KMS-11 (cell line): ENCODE results near the gene HNRNPAB.

Source experiments
- H2AFZ ChIP-seq: fragments of 200-600 bp; sonication (generic); 2 replicates; pipeline ENCODE4 v1.6.1; 2016; ENCODE audit warnings: antibody characterized with exemption, mixed run types, low read depth
- H3K27ac ChIP-seq: fragments of 200-600 bp; sonication (generic); 2 replicates; pipeline ENCODE4 v1.6.1; 2016; ENCODE audit warnings: mild to moderate bottlenecking, mixed run types
- H3K27me3 ChIP-seq: fragments of 200-600 bp; sonication (generic); 2 replicates; pipeline ENCODE4 v1.6.1; 2017; ENCODE audit warnings: mild to moderate bottlenecking, low read depth, mixed run types, moderate library complexity; ENCODE audit not compliant: insufficient read depth
- H3K36me3 ChIP-seq: fragments of 200-600 bp; sonication (generic); 2 replicates; pipeline ENCODE4 v1.6.1; 2017; ENCODE audit warnings: mild to moderate bottlenecking, mixed run types; ENCODE audit not compliant: insufficient read depth
- H3K4me1 ChIP-seq: fragments of 200-600 bp; sonication (generic); 2 replicates; pipeline ENCODE4 v1.6.1; 2016; ENCODE audit warnings: mild to moderate bottlenecking, low read depth, mixed run types; ENCODE audit not compliant: poor library complexity, severe bottlenecking
- H3K4me2 ChIP-seq: fragments of 200-600 bp; sonication (generic); 2 replicates; pipeline ENCODE4 v1.7.0; 2016; ENCODE audit warnings: mild to moderate bottlenecking, mixed run types
- H3K4me3 ChIP-seq: fragments of 200-600 bp; sonication (generic); IDR thresholded peaks from 2 replicates; pipeline ENCODE4 v1.6.1; 2017; ENCODE audit warnings: low read depth, low read length, mixed read lengths; ENCODE audit not compliant: insufficient read depth
- H3K79me2 ChIP-seq: fragments of 200-600 bp; sonication (generic); 2 replicates; pipeline ENCODE4 v1.6.1; 2016; ENCODE audit warnings: low read depth, mixed run types; ENCODE audit not compliant: insufficient read depth
- H3K9ac ChIP-seq: fragments of 200-600 bp; sonication (generic); 2 replicates; pipeline ENCODE4 v1.6.1; 2016; ENCODE audit warnings: mild to moderate bottlenecking, mixed run types
- H4K20me1 ChIP-seq: fragments of 200-600 bp; sonication (generic); 2 replicates; pipeline ENCODE4 v1.6.1; 2016; ENCODE audit warnings: mild to moderate bottlenecking, mixed run types; ENCODE audit not compliant: insufficient read depth
- CTCF ChIP-seq: fragments of 200-600 bp; sonication (generic); conservative IDR thresholded peaks from 2 replicates; pipeline ENCODE4 v1.6.1; 2017; ENCODE audit warnings: low read depth, mild to moderate bottlenecking, antibody characterized with exemption, low read length, moderate library complexity, mixed read lengths

HNRNPAB gene

GRCh38 chr5:178204935-178205748 is 809 bp downstream of the HNRNPAB start:
- Histone ChIP-seq H3K27ac (peak overlapping the region; percentile 79), H3K4me2 (peak overlapping the region; percentile 88), H4K20me1 (peaks cover 37% of the 10 kb centered on the region), H2AFZ (no peak overlapping the region), H3K36me3 (peaks cover 14% of the 10 kb centered on the region; the same call in 1 of the 2 replicates), H3K79me2 (peaks cover 48% of the 10 kb centered on the region), H3K4me3 (no peak overlapping the region), H3K4me1 (peaks cover 5% of the 10 kb centered on the region), H3K27me3 (no peaks in the 10 kb centered on the region), H3K9ac (peak overlapping the region; percentile 90)
- TF ChIP-seq CTCF: no peak

- H3K9ac ChIP-seq: peak overlapping the region; percentile 90; the same call in 1 of the 2 replicates
- H3K27ac ChIP-seq: no peak overlapping the region; the same call in 1 of the 2 replicates
- H2AFZ ChIP-seq: no peak overlapping the region
- TF ChIP-seq CTCF: no peak
- peak overlapping the region; percentile 88 for H3K4me2 ChIP-seq
- H3K79me2 ChIP-seq: peaks cover 48% of the 10 kb centered on the region
- H3K4me1 ChIP-seq: peaks cover 5% of the 10 kb centered on the region
- H3K36me3 ChIP-seq: peaks cover 14% of the 10 kb centered on the region; the same call in 1 of the 2 replicates
- no peaks in the 10 kb centered on the region for H3K27me3 ChIP-seq
- no peak overlapping the region for H3K4me3 ChIP-seq
- peaks cover 37% of the 10 kb centered on the region for H4K20me1 ChIP-seq
Observed at GRCh38 chr5:178205749-178206047, 1.4 kb downstream of the HNRNPAB start.

GRCh38 chr5:178206166-178207101 is 2.1 kb downstream of the HNRNPAB start:
- Histone ChIP-seq H3K9ac (peak overlapping the region; percentile 90; the same call in 1 of the 2 replicates), H4K20me1 (peaks cover 37% of the 10 kb centered on the region), H3K79me2 (peaks cover 48% of the 10 kb centered on the region), H3K4me2 (peak overlapping the region; percentile 88), H3K36me3 (peaks cover 14% of the 10 kb centered on the region; the same call in 1 of the 2 replicates), H2AFZ (no peak overlapping the region), H3K4me3 (no peak overlapping the region), H3K27me3 (no peaks in the 10 kb centered on the region), H3K4me1 (peaks cover 5% of the 10 kb centered on the region), H3K27ac (no peak overlapping the region; the same call in 1 of the 2 replicates)
- no peak for TF ChIP-seq CTCF

- peaks cover 14% of the 10 kb centered on the region; the same call in 1 of the 2 replicates for H3K36me3 ChIP-seq
- H3K4me1 ChIP-seq: peaks cover 5% of the 10 kb centered on the region
- no peak for TF ChIP-seq CTCF
- H3K4me3 ChIP-seq: no peak overlapping the region
- H3K27ac ChIP-seq: no peak overlapping the region; the same call in 1 of the 2 replicates
- no peak overlapping the region for H3K4me2 ChIP-seq
- H2AFZ ChIP-seq: no peak overlapping the region
- no peaks in the 10 kb centered on the region for H3K27me3 ChIP-seq
- H3K9ac ChIP-seq: no peak overlapping the region
- H4K20me1 ChIP-seq: peaks cover 37% of the 10 kb centered on the region
- peaks cover 48% of the 10 kb centered on the region for H3K79me2 ChIP-seq
Observed at GRCh38 chr5:178207183-178207916, 3.0 kb downstream of the HNRNPAB start.
